Mesothelial cell of epicardium (in vitro differentiated cells): ENCODE data around the gene USP13. TPM values are rescaled to one million over a fixed set of nuclear protein-coding genes. Genes with fewer than 3 reads are reported as not detected.
A peak's percentile ranks its signal among the peaks of the same experiment; 100 is the strongest.
"Not testable (repeated sequence)": the region's sequence is repeated elsewhere in the genome, so short reads cannot be mapped to it uniquely, and the experiment has no call there.

Source experiments
- DNase-seq, 2 experiments: peaks; one replicate each; pipeline ENCODE4 v3.0.0; 2021; ENCODE audit warnings: low spot score in 2 of 2; ENCODE audit not compliant: unreplicated experiment in 2 of 2
- H3K27ac Mint-ChIP-seq: 2 replicates; pipeline ENCODE4 v1.8.0; 2021; ENCODE audit warnings: mixed read lengths
- H3K27me3 Mint-ChIP-seq: 2 replicates; pipeline ENCODE4 v1.8.0; 2021; ENCODE audit warnings: low read depth, mixed read lengths
- H3K36me3 Mint-ChIP-seq: 2 replicates; pipeline ENCODE4 v1.8.0; 2021; ENCODE audit warnings: mixed read lengths
- H3K4me1 Mint-ChIP-seq: 2 replicates; pipeline ENCODE4 v1.8.0; 2021; ENCODE audit warnings: mixed read lengths
- H3K4me3 Mint-ChIP-seq: 2 replicates; pipeline ENCODE4 v1.8.0; 2021; ENCODE audit warnings: mild to moderate bottlenecking, moderate library complexity, mixed read lengths
- H3K9me3 Mint-ChIP-seq: 2 replicates; pipeline ENCODE4 v1.8.0; 2021; ENCODE audit warnings: mixed read lengths
- CTCF ChIP-seq: fragments of 200-600 bp; sonication (generic); IDR thresholded peaks from one replicate; pipeline ENCODE4 v1.5.0; 2021; ENCODE audit warnings: antibody characterized with exemption; ENCODE audit not compliant: unreplicated experiment
- total RNA-seq: library from RNA; stranded (reverse); gene quantifications from 3 replicates; pipeline ENCODE4 v1.2.1, GENCODE V29; 2021

USP13 gene
- total RNA-seq, 1 donor from 2014 or later = 11.3 TPM

- Mint-ChIP-seq H3K4me3 (no peak overlapping the region), H3K27me3 (no peaks in the 10 kb centered on the region), H3K27ac (no peak overlapping the region), H3K4me1 (peaks cover 2% of the 10 kb centered on the region), H3K36me3 (peaks cover 11% of the 10 kb centered on the region), H3K9me3 (peaks cover 2% of the 10 kb centered on the region)
- no peak for DNase-seq
- peak; percentile 24 for TF ChIP-seq CTCF
Measured at GRCh38 chr3:179768080-179768479, 115.2 kb downstream of the USP13 start.

- TF ChIP-seq CTCF = no peak
- no peaks in the 10 kb centered on the region for H3K27me3 Mint-ChIP-seq
- no peak overlapping the region for H3K4me3 Mint-ChIP-seq
- H3K27ac Mint-ChIP-seq = no peak overlapping the region
- peaks cover 20% of the 10 kb centered on the region for H3K36me3 Mint-ChIP-seq
- peaks cover 2% of the 10 kb centered on the region for H3K4me1 Mint-ChIP-seq
- DNase-seq = no peak
- H3K9me3 Mint-ChIP-seq = no peaks in the 10 kb centered on the region
Measured at GRCh38 chr3:179769411-179770247, 116.8 kb downstream of the USP13 start.

GRCh38 chr3:179771797-179772196, 119.0 kb downstream of the USP13 start:
- Mint-ChIP-seq H3K36me3 (peaks cover 23% of the 10 kb centered on the region), H3K4me1 (no peaks in the 10 kb centered on the region), H3K27ac (no peak overlapping the region), H3K9me3 (peaks cover 6% of the 10 kb centered on the region), H3K27me3 (no peaks in the 10 kb centered on the region), H3K4me3 (no peak overlapping the region)
- DNase-seq = no peak
- TF ChIP-seq CTCF = no peak

GRCh38 chr3:179772297-179772696, 119.5 kb downstream of the USP13 start:
- Mint-ChIP-seq H3K4me3 (no peak overlapping the region), H3K4me1 (no peaks in the 10 kb centered on the region), H3K27me3 (no peaks in the 10 kb centered on the region), H3K36me3 (peaks cover 23% of the 10 kb centered on the region), H3K9me3 (peaks cover 6% of the 10 kb centered on the region), H3K27ac (no peak overlapping the region)
- DNase-seq = no peak
- TF ChIP-seq CTCF = no peak

- no peaks in the 10 kb centered on the region for H3K27me3 Mint-ChIP-seq
- no peaks in the 10 kb centered on the region for H3K4me1 Mint-ChIP-seq
- no peak overlapping the region for H3K27ac Mint-ChIP-seq
- H3K4me3 Mint-ChIP-seq = no peak overlapping the region
- no peak for TF ChIP-seq CTCF
- H3K9me3 Mint-ChIP-seq = peaks cover 21% of the 10 kb centered on the region
- peaks cover 38% of the 10 kb centered on the region for H3K36me3 Mint-ChIP-seq
- no peak for DNase-seq
Measured at GRCh38 chr3:179775416-179776122, 122.7 kb downstream of the USP13 start.

- H3K4me1 Mint-ChIP-seq, H3K27me3 Mint-ChIP-seq, H3K4me3 Mint-ChIP-seq, H3K27ac Mint-ChIP-seq, DNase-seq: not testable (repeated sequence)
- H3K9me3 Mint-ChIP-seq = peaks cover 15% of the 10 kb centered on the region
- peaks cover 26% of the 10 kb centered on the region for H3K36me3 Mint-ChIP-seq
Measured at GRCh38 chr3:179782841-179783240, 130.0 kb downstream of the USP13 start.
